GM21526 (cell line): ENCODE data around the gene PIGQ.

Experiments
- ATAC-seq: cut with Tn5 transposase; IDR thresholded peaks from one replicate; pipeline ENCODE4 v1.9.1; 2021; ENCODE audit warnings: moderate library complexity; ENCODE audit not compliant: unreplicated experiment, low FRiP score

Gene PIGQ

GRCh38 chr16:566475-567372 lies 3.0 kb upstream of the PIGQ start, which contains the start of gene NHLRC4:
TSS of gene NHLRC4 (plus strand) at chr16:567005. CDS start at chr16:568048, 1,043 bp downstream.
- ATAC-seq, result no peak

- ATAC-seq, result no peak
These were observed 2.2 kb upstream of the PIGQ start for GRCh38 chr16:567373-568256.

GRCh38 chr16:568401-569258 lies 1.1 kb upstream of the PIGQ start:
- ATAC-seq, result no peak

- ATAC-seq, result no peak
These were observed 3.3 kb downstream of the PIGQ start for GRCh38 chr16:572865-573650.

GRCh38 chr16:574021-574760 lies 4.4 kb downstream of the PIGQ start:
- ATAC-seq, result no peak

- no peak for ATAC-seq
These were observed 5.8 kb downstream of the PIGQ start for GRCh38 chr16:575354-576196.

GRCh38 chr16:576197-576822 lies 6.5 kb downstream of the PIGQ start:
- ATAC-seq, result no peak

- ATAC-seq, result no peak
These were observed 7.0 kb downstream of the PIGQ start for GRCh38 chr16:576823-577201.

GRCh38 chr16:577796-578195 lies 8.0 kb downstream of the PIGQ start:
- ATAC-seq, result no peak

GRCh38 chr16:578232-578869 lies 8.6 kb downstream of the PIGQ start:
- ATAC-seq, result no peak

- no peak for ATAC-seq
These were observed 9.2 kb downstream of the PIGQ start for GRCh38 chr16:578870-579405.

GRCh38 chr16:580141-580945 lies 10.6 kb downstream of the PIGQ start:
- no peak for ATAC-seq

- ATAC-seq, result no peak
These were observed 11.3 kb downstream of the PIGQ start for GRCh38 chr16:580946-581498.

GRCh38 chr16:582218-582613 lies 12.4 kb downstream of the PIGQ start:
- ATAC-seq, result no peak

- no peak for ATAC-seq
These were observed 13.0 kb downstream of the PIGQ start for GRCh38 chr16:582614-583331.
